ENCODE results near the gene SMARCA2. TPM values are rescaled to one million over a fixed set of nuclear protein-coding genes. Genes with fewer than 3 reads are reported as not detected.

The SMARCA2 gene
- total RNA-seq, 1 experiment from 2014 or later: 108 TPM

GRCh38 chr9:2059274-2059929 lies 44.3 kb downstream of the SMARCA2 start:
- Histone ChIP-seq H3K4me2 (ENCODE audit: low read depth, low read length, poor library complexity, severe bottlenecking) (no peak overlapping the region), H3K9me2 (replicated peaks; ENCODE audit: insufficient read depth, low read length) (no peaks in the 10 kb centered on the region), H3K9me3 (ENCODE audit: low read length) (no peaks in the 10 kb centered on the region), H3K4me3 (ENCODE audit: low read length) (no peak overlapping the region), H2AFZ (ENCODE audit: low read length) (no peak overlapping the region), H3K36me3 (ENCODE audit: insufficient read depth, low read length) (peaks cover 65% of the 10 kb centered on the region; the same call in 1 of the 2 replicates), H3K9ac (ENCODE audit: low read length) (no peak overlapping the region), H4K20me1 (ENCODE audit: insufficient read depth, low read depth, low read length) (no peaks in the 10 kb centered on the region), H3K27me3 (ENCODE audit: low read length) (no peaks in the 10 kb centered on the region), H3K4me1 (ENCODE audit: low read length) (peaks cover 1% of the 10 kb centered on the region), H3K27ac (ENCODE audit: low read length) (no peak overlapping the region), H3K79me2 (ENCODE audit: low read length) (peaks cover 14% of the 10 kb centered on the region)
- DNase-seq: no peak

GRCh38 chr9:2060424-2060823 lies 45.3 kb downstream of the SMARCA2 start:
- H3K27me3 ChIP-seq (ENCODE audit: low read length): no peaks in the 10 kb centered on the region
- no peak overlapping the region for H3K9ac ChIP-seq (ENCODE audit: low read length)
- no peak overlapping the region for H2AFZ ChIP-seq (ENCODE audit: low read length)
- no peak for DNase-seq
- no peak overlapping the region for H3K4me3 ChIP-seq (ENCODE audit: low read length)
- no peaks in the 10 kb centered on the region for H3K9me2 ChIP-seq (replicated peaks; ENCODE audit: insufficient read depth, low read length)
- H3K79me2 ChIP-seq (ENCODE audit: low read length): peaks cover 6% of the 10 kb centered on the region
- H3K4me1 ChIP-seq (ENCODE audit: low read length): no peaks in the 10 kb centered on the region
- H3K27ac ChIP-seq (ENCODE audit: low read length): no peak overlapping the region
- H3K4me2 ChIP-seq (ENCODE audit: low read depth, low read length, poor library complexity, severe bottlenecking): no peak overlapping the region
- H3K36me3 ChIP-seq (ENCODE audit: insufficient read depth, low read length): peaks cover 58% of the 10 kb centered on the region; the same call in 1 of the 2 replicates
- no peaks in the 10 kb centered on the region for H3K9me3 ChIP-seq (ENCODE audit: low read length)
- H4K20me1 ChIP-seq (ENCODE audit: insufficient read depth, low read depth, low read length): no peaks in the 10 kb centered on the region

GRCh38 chr9:2065704-2066103 lies 50.6 kb downstream of the SMARCA2 start:
- Histone ChIP-seq H4K20me1 (ENCODE audit: insufficient read depth, low read depth, low read length) (no peaks in the 10 kb centered on the region), H3K4me3 (ENCODE audit: low read length) (no peak overlapping the region), H3K36me3 (ENCODE audit: insufficient read depth, low read length) (peaks cover 28% of the 10 kb centered on the region; the same call in 1 of the 2 replicates), H3K79me2 (ENCODE audit: low read length) (no peaks in the 10 kb centered on the region), H3K27me3 (ENCODE audit: low read length) (no peaks in the 10 kb centered on the region), H3K9me3 (ENCODE audit: low read length) (no peaks in the 10 kb centered on the region), H2AFZ (ENCODE audit: low read length) (no peak overlapping the region), H3K9me2 (replicated peaks; ENCODE audit: insufficient read depth, low read length) (no peaks in the 10 kb centered on the region), H3K4me2 (ENCODE audit: low read depth, low read length, poor library complexity, severe bottlenecking) (no peak overlapping the region), H3K27ac (ENCODE audit: low read length) (no peak overlapping the region), H3K9ac (ENCODE audit: low read length) (no peak overlapping the region), H3K4me1 (ENCODE audit: low read length) (no peaks in the 10 kb centered on the region)
- no peak for DNase-seq

DNA sequence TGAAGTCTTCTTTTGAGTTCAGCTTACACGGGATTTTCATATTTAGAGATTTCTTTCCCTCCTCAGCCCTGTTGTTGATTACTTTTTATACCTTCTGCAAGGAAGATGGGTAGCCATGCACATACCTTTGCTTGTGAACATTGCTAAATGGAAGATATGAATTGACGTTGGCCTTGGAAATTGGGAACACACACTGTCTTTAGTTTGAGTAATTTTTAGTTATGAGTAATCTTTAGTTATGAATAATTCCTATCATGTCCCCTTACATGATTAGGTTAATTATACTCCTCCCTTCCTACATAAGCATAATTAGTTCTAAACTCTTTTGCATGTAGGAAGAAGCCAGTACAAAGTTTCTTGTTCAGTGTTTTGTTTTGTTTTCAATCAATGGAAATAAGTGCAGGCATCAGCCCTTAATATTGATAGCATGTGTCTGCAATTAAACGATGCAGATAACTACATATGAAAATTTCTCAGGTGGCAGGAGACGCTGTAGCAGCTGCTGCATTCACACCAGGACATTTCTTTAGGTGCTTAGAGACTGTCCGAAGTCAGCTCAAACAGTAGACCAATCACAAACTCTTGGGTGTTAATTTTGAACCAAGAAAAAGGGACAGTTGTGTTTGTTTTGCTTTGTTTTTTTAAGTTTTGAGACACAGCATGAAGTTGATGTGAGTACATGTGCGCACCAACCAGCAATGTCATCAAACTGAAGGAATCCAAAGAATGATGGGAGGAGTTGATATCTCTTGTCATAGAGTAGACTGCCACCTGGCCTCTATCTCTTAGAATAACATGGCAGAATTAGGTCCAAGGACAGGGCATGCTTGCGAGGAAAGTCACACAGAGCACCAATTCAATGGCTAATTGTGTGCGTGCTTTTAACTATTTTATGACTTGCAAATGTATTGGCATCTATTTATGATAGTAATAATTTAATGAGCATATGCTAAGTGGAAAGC lies 51.4 kb downstream of the SMARCA2 start:
- Histone ChIP-seq H3K9me2 (replicated peaks; ENCODE audit: insufficient read depth, low read length) (no peaks in the 10 kb centered on the region), H3K4me1 (ENCODE audit: low read length) (no peaks in the 10 kb centered on the region), H3K4me2 (ENCODE audit: low read depth, low read length, poor library complexity, severe bottlenecking) (no peak overlapping the region), H3K79me2 (ENCODE audit: low read length) (no peaks in the 10 kb centered on the region), H3K9ac (ENCODE audit: low read length) (no peak overlapping the region), H3K36me3 (ENCODE audit: insufficient read depth, low read length) (peaks cover 28% of the 10 kb centered on the region; the same call in 1 of the 2 replicates), H3K9me3 (ENCODE audit: low read length) (no peaks in the 10 kb centered on the region), H3K27me3 (ENCODE audit: low read length) (no peaks in the 10 kb centered on the region), H2AFZ (ENCODE audit: low read length) (no peak overlapping the region), H3K4me3 (ENCODE audit: low read length) (no peak overlapping the region), H3K27ac (ENCODE audit: low read length) (no peak overlapping the region), H4K20me1 (ENCODE audit: insufficient read depth, low read depth, low read length) (no peaks in the 10 kb centered on the region)
- DNase-seq: no peak

DNA sequence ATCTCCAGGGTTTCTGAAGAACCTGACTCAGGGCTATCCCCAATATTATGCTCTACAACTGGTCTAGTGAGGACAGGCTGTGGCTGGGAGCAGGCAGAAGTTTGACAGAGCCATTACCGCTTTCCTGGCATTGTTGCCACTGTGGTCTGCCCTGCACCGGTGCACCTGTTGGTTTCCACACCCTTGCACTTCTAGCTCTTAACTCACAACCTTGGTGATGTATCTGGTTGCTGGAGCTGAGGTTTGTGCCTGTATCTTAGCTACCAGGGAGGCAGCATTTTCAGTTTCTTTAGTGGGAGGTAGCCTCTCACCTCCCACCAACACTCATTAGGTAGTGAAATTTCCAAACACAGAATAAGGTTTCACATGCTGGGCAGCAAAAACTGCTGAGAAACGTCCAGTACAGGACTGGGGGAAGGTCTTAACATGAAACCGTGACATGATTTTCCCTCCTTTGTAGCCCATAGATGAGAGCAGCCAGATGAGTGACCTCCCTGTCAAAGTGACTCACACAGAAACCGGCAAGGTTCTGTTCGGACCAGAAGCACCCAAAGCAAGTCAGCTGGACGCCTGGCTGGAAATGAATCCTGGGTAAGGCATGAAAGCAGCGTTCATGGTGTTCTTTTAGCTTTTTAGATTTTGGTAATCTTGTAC lies 57.7 kb downstream of the SMARCA2 start:
- no peaks in the 10 kb centered on the region for H4K20me1 ChIP-seq (ENCODE audit: insufficient read depth, low read depth, low read length)
- H3K79me2 ChIP-seq (ENCODE audit: low read length): no peaks in the 10 kb centered on the region
- no peak overlapping the region for H3K4me2 ChIP-seq (ENCODE audit: low read depth, low read length, poor library complexity, severe bottlenecking)
- H3K36me3 ChIP-seq (ENCODE audit: insufficient read depth, low read length): peaks cover 37% of the 10 kb centered on the region; the same call in 1 of the 2 replicates
- H2AFZ ChIP-seq (ENCODE audit: low read length): no peak overlapping the region
- no peaks in the 10 kb centered on the region for H3K27me3 ChIP-seq (ENCODE audit: low read length)
- H3K9me2 ChIP-seq (replicated peaks; ENCODE audit: insufficient read depth, low read length): no peaks in the 10 kb centered on the region
- H3K4me3 ChIP-seq (ENCODE audit: low read length): no peak overlapping the region
- H3K4me1 ChIP-seq (ENCODE audit: low read length): no peaks in the 10 kb centered on the region
- H3K27ac ChIP-seq (ENCODE audit: low read length): no peak overlapping the region
- no peaks in the 10 kb centered on the region for H3K9me3 ChIP-seq (ENCODE audit: low read length)
- H3K9ac ChIP-seq (ENCODE audit: low read length): no peak overlapping the region
- no peak for DNase-seq

- Histone ChIP-seq H3K27ac (ENCODE audit: low read length) (no peak overlapping the region), H2AFZ (ENCODE audit: low read length) (no peak overlapping the region), H3K4me3 (ENCODE audit: low read length) (no peak overlapping the region), H3K4me2 (ENCODE audit: low read depth, low read length, poor library complexity, severe bottlenecking) (no peak overlapping the region), H3K9ac (ENCODE audit: low read length) (no peak overlapping the region), H3K79me2 (ENCODE audit: low read length) (no peaks in the 10 kb centered on the region), H4K20me1 (ENCODE audit: insufficient read depth, low read depth, low read length) (no peaks in the 10 kb centered on the region), H3K4me1 (ENCODE audit: low read length) (peaks cover 10% of the 10 kb centered on the region), H3K27me3 (ENCODE audit: low read length) (no peaks in the 10 kb centered on the region), H3K9me3 (ENCODE audit: low read length) (no peaks in the 10 kb centered on the region), H3K36me3 (ENCODE audit: insufficient read depth, low read length) (peaks cover 37% of the 10 kb centered on the region; the same call in 1 of the 2 replicates), H3K9me2 (replicated peaks; ENCODE audit: insufficient read depth, low read length) (no peaks in the 10 kb centered on the region)
- DNase-seq: no peak
These were observed 67.6 kb downstream of the SMARCA2 start for GRCh38 chr9:2082772-2083171.

- Histone ChIP-seq H3K4me2 (ENCODE audit: low read depth, low read length, poor library complexity, severe bottlenecking) (no peak overlapping the region), H3K27me3 (ENCODE audit: low read length) (no peaks in the 10 kb centered on the region), H3K27ac (ENCODE audit: low read length) (no peak overlapping the region), H2AFZ (ENCODE audit: low read length) (no peak overlapping the region), H3K9ac (ENCODE audit: low read length) (no peak overlapping the region), H3K4me1 (ENCODE audit: low read length) (peaks cover 10% of the 10 kb centered on the region), H3K9me3 (ENCODE audit: low read length) (no peaks in the 10 kb centered on the region), H3K79me2 (ENCODE audit: low read length) (no peaks in the 10 kb centered on the region), H4K20me1 (ENCODE audit: insufficient read depth, low read depth, low read length) (no peaks in the 10 kb centered on the region), H3K9me2 (replicated peaks; ENCODE audit: insufficient read depth, low read length) (no peaks in the 10 kb centered on the region), H3K4me3 (ENCODE audit: low read length) (no peak overlapping the region), H3K36me3 (ENCODE audit: insufficient read depth, low read length) (peaks cover 44% of the 10 kb centered on the region; the same call in 1 of the 2 replicates)
- DNase-seq: no peak
These were observed 68.3 kb downstream of the SMARCA2 start for GRCh38 chr9:2083479-2083878.

GRCh38 chr9:2085716-2086115 lies 70.6 kb downstream of the SMARCA2 start:
- Histone ChIP-seq H3K36me3 (ENCODE audit: insufficient read depth, low read length) (peaks cover 51% of the 10 kb centered on the region; the same call in 1 of the 2 replicates), H3K4me2 (ENCODE audit: low read depth, low read length, poor library complexity, severe bottlenecking) (no peak overlapping the region)

More at GRCh38 chr9:2085716-2086115, 70.6 kb downstream of the SMARCA2 start:
- H3K9ac ChIP-seq (ENCODE audit: low read length): no peak overlapping the region
- no peaks in the 10 kb centered on the region for H3K9me3 ChIP-seq (ENCODE audit: low read length)
- H4K20me1 ChIP-seq (ENCODE audit: insufficient read depth, low read depth, low read length): no peaks in the 10 kb centered on the region
- peaks cover 10% of the 10 kb centered on the region for H3K4me1 ChIP-seq (ENCODE audit: low read length)
- no peaks in the 10 kb centered on the region for H3K9me2 ChIP-seq (replicated peaks; ENCODE audit: insufficient read depth, low read length)
- no peak overlapping the region for H3K4me3 ChIP-seq (ENCODE audit: low read length)
- H3K27me3 ChIP-seq (ENCODE audit: low read length): no peaks in the 10 kb centered on the region
- H2AFZ ChIP-seq (ENCODE audit: low read length): no peak overlapping the region
- no peaks in the 10 kb centered on the region for H3K79me2 ChIP-seq (ENCODE audit: low read length)
- no peak overlapping the region for H3K27ac ChIP-seq (ENCODE audit: low read length)
- DNase-seq: no peak

Measured in Karpas-422 (cell line).